Spleen (tissue), 7 donors: ENCODE results near the gene PKP4.

Experiments used
- CTCF ChIP-seq, 11 experiments: fragments of 200-600 bp in 7 of 11; fragments of 450-650 bp in 4 of 11; sonication (generic) in 4 of 11; IDR thresholded peaks in 8 of 11; conservative IDR thresholded peaks in 3 of 11; 1 replicate in 7 of 11; 2 replicates in 4 of 11; pipeline versions ENCODE4 v1.4.0 to v1.8.0; 2016 to 2021; ENCODE audit warnings: antibody characterized with exemption in 11 of 11, inconsistent platforms in 4 of 11, mild to moderate bottlenecking in 1 of 11
- POLR2A ChIP-seq, 3 donors: fragments of 450-650 bp; IDR thresholded peaks; one replicate each; pipeline ENCODE4 v1.5.1; 2017; ENCODE audit warnings: antibody characterized with exemption in 3 of 3, mild to moderate bottlenecking in 1 of 3
- donor health status: DM: no; HTN: no; CAD: no; lungs with moderate emphysema.
- donor health status: DM: no; HTN: no; CAD: no.
- donor health status: DM: no; HTN: no; CAD: no.

- TF ChIP-seq CTCF (IDR thresholded peaks at IDR 0.05 in 8 of 11, conservative IDR thresholded peaks at IDR 0.05 in 3 of 11): no peak
- TF ChIP-seq POLR2A (IDR thresholded peaks at IDR 0.05): no peak
Measured at GRCh38 chr2:158481116-158481515, 24.4 kb downstream of the PKP4 start.
